BLaER1 (cell line): ENCODE data around the gene MAGEA9B.
"Not testable (repeated sequence)": the region's sequence is repeated elsewhere in the genome, so short reads cannot be mapped to it uniquely, and the experiment has no call there.

Source experiments
- H3K27ac ChIP-seq: shearing (Covaris generic); formaldehyde crosslinking; 2 replicates; pipeline ENCODE4 v1.8.1; 2022
- H3K27me3 ChIP-seq: shearing (Covaris generic); formaldehyde crosslinking; 2 replicates; pipeline ENCODE4 v1.8.1; 2022
- H3K36me3 ChIP-seq: shearing (Covaris generic); formaldehyde crosslinking; 2 replicates; pipeline ENCODE4 v1.8.1; 2022
- H3K4me1 ChIP-seq: shearing (Covaris generic); formaldehyde crosslinking; 2 replicates; pipeline ENCODE4 v1.8.1; 2022
- H3K4me2 ChIP-seq: shearing (Covaris generic); formaldehyde crosslinking; 2 replicates; pipeline ENCODE4 v1.8.1; 2022
- H3K4me3 ChIP-seq: shearing (Covaris generic); formaldehyde crosslinking; 2 replicates; pipeline ENCODE4 v1.8.1; 2022
- H3K9ac ChIP-seq: shearing (Covaris generic); formaldehyde crosslinking; 2 replicates; pipeline ENCODE4 v1.8.1; 2022
- H3K9me3 ChIP-seq: shearing (Covaris generic); formaldehyde crosslinking; 2 replicates; pipeline ENCODE4 v1.8.1; 2022
- H4K20me1 ChIP-seq: shearing (Covaris generic); formaldehyde crosslinking; 2 replicates; pipeline ENCODE4 v1.8.1; 2022
- Cebpa-rat ChIP-seq: shearing (Covaris generic); IDR thresholded peaks from 2 replicates; pipeline ENCODE4 v1.8.1; 2022

MAGEA9B gene, protein sequence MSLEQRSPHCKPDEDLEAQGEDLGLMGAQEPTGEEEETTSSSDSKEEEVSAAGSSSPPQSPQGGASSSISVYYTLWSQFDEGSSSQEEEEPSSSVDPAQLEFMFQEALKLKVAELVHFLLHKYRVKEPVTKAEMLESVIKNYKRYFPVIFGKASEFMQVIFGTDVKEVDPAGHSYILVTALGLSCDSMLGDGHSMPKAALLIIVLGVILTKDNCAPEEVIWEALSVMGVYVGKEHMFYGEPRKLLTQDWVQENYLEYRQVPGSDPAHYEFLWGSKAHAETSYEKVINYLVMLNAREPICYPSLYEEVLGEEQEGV

DNA sequence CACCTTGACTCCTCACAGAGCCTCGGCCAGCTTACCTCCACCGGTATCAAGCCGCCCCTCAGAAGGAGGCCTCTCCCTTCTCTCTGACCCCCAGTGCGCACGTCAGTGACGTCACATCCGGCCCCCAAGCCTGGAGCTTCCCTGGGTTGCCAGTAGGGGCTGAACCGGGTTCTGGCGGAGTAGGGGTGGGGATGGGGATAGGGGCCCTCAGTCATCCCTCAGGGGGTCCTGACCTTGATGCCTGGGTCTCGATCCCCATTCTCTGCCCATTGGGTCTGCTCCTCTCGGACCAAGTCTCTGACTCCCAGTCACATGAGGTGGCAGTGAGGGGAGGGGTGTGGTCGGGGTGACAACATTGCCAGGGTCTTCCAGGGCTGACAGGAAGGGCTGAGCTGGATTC, at the start of gene MAGEA9B:
MAGEA9B (minus strand) TSS at position 101 of the 400 bp plus-strand sequence. CDS start 4,280 bp downstream, outside the sequence.
- H3K27me3 ChIP-seq, H3K27ac ChIP-seq, H4K20me1 ChIP-seq, H3K4me2 ChIP-seq, H3K9me3 ChIP-seq, H3K36me3 ChIP-seq, H3K4me1 ChIP-seq, H3K4me3 ChIP-seq, H3K9ac ChIP-seq: not testable (repeated sequence)

GRCh38 chrX:149633511-149633910, 46.3 kb upstream of the MAGEA9B start:
- H3K36me3 ChIP-seq = no peaks in the 10 kb centered on the region
- H3K9ac ChIP-seq = no peak overlapping the region
- no peak overlapping the region for H3K4me2 ChIP-seq
- H3K27me3 ChIP-seq = no peaks in the 10 kb centered on the region
- no peak overlapping the region for H3K4me3 ChIP-seq
- TF ChIP-seq Cebpa-rat = no peak
- peaks cover 19% of the 10 kb centered on the region for H3K9me3 ChIP-seq
- peaks cover 22% of the 10 kb centered on the region; the same call in 1 of the 2 replicates for H4K20me1 ChIP-seq
- H3K4me1 ChIP-seq = peaks cover 10% of the 10 kb centered on the region
- no peak overlapping the region for H3K27ac ChIP-seq

GRCh38 chrX:149631234-149632165, 44.2 kb upstream of the MAGEA9B start, which contains the start of gene TMEM185A:
TSS of gene TMEM185A (minus strand) at chrX:149631792. CDS start at chrX:149631580, 212 bp downstream.
- Histone ChIP-seq H3K27ac (peak within 1 kb of the TSS; percentile 68), H3K27me3 (no peaks in the 10 kb centered on the region)
- TF ChIP-seq Cebpa-rat = no peak

DNA sequence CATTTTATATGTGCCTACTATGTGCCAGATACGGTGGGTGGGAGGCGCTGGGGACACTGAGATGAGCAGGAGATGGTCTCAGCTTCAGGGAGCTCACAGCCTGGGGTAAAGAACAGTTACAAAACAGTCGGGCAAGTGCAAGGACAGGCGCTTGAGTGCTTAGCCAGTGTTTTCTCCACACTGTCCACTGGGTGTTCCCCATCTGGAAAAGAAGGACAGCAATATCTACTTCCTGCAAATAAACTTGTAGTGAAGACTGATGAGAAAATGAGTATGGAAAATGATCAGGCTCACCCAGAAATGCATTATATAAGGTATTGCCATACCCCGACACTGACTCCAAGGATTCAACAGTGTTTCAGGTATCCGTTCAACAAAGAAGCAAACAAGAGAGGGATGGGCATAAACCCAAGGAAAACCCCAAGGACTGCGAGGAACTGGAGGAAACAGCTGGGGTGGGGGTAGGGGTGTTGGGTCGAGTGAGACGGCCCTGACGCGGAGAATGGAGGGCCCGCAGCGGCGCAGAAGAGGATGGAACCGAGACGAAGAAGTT, 43.5 kb upstream of the MAGEA9B start:
- Histone ChIP-seq H4K20me1 (peaks cover 48% of the 10 kb centered on the region; the same call in 1 of the 2 replicates), H3K9ac (peak overlapping the region; percentile 81), H3K4me3 (peak overlapping the region; percentile 81), H3K27ac (peak overlapping the region; percentile 68), H3K4me1 (peaks cover 10% of the 10 kb centered on the region), H3K27me3 (no peaks in the 10 kb centered on the region), H3K4me2 (peak overlapping the region; percentile 69), H3K9me3 (0 out of 2 replicates have a peak, but pooled peaks cover 4% of the 10 kb centered on the region), H3K36me3 (no peaks in the 10 kb centered on the region)
- no peak for TF ChIP-seq Cebpa-rat

More at GRCh38 chrX:149631234-149632165, 44.2 kb upstream of the MAGEA9B start, which contains the start of gene TMEM185A:
- Histone ChIP-seq H3K4me1 (peaks cover 10% of the 10 kb centered on the region), H3K4me3 (peak within 1 kb of the TSS; percentile 81), H3K36me3 (no peaks in the 10 kb centered on the region), H3K9ac (peak within 1 kb of the TSS; percentile 81), H3K9me3 (0 out of 2 replicates have a peak, but pooled peaks cover 4% of the 10 kb centered on the region), H4K20me1 (peaks cover 41% of the 10 kb centered on the region; the same call in 1 of the 2 replicates), H3K4me2 (peak within 1 kb of the TSS; percentile 69)

GRCh38 chrX:149629730-149630387, 42.6 kb upstream of the MAGEA9B start:
- Histone ChIP-seq H3K4me3 (peak overlapping the region; percentile 81), H3K27ac (no peak overlapping the region), H3K36me3 (no peaks in the 10 kb centered on the region), H3K27me3 (no peaks in the 10 kb centered on the region), H3K4me2 (peak overlapping the region; percentile 69), H3K9ac (no peak overlapping the region), H3K9me3 (0 out of 2 replicates have a peak, but pooled peaks cover 4% of the 10 kb centered on the region), H3K4me1 (peaks cover 10% of the 10 kb centered on the region), H4K20me1 (peaks cover 57% of the 10 kb centered on the region)
- no peak for TF ChIP-seq Cebpa-rat

DNA sequence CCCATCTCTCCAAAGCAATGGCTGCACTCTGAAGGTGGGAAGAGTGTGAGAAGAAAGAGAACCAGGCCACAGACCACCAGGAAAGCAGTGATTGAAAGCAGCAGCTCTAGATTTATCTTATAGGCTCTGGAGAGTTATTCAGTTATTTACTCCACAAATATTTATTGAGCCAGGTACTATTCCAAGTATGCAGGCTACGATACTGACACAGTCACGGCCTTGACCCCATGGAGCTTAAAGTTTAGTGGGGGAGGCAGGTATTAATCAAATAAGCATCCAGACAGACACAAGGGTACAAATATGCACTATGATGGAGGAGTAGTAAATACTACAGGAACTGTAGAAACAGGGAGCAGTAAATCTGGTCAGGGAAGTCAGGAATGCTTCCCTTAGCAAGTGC, 41.5 kb upstream of the MAGEA9B start:
- Histone ChIP-seq H3K4me2 (no peak overlapping the region), H3K27me3 (no peaks in the 10 kb centered on the region), H3K4me1 (peaks cover 10% of the 10 kb centered on the region), H3K27ac (no peak overlapping the region), H3K9ac (no peak overlapping the region), H3K9me3 (0 out of 2 replicates have a peak, but pooled peaks cover 4% of the 10 kb centered on the region), H4K20me1 (peaks cover 67% of the 10 kb centered on the region), H3K4me3 (no peak overlapping the region), H3K36me3 (no peaks in the 10 kb centered on the region)
- no peak for TF ChIP-seq Cebpa-rat

DNA sequence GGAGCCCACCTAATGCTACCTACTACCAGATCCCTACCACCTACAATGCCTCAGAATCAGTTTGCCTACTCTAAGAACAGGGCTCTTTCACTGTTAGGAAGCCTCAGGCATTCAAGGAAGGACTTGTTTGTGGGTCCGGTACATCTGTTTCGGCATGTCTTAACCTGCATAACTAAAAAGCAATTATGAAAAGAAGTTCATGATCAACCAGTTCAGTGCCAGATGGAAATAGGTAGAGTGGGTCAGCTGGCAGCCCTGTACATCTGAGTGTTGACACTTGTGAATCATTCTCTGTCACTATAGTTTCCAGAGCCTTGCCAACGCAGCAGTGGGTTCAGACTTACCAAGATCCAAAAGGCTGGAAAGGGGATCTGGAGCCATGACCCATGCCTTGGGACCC, 41.0 kb upstream of the MAGEA9B start:
- H3K9me3 ChIP-seq = 0 out of 2 replicates have a peak, but pooled peaks cover 4% of the 10 kb centered on the region
- H3K27ac ChIP-seq = no peak overlapping the region
- H3K36me3 ChIP-seq = no peaks in the 10 kb centered on the region
- H3K4me3 ChIP-seq = no peak overlapping the region
- H3K4me2 ChIP-seq = no peak overlapping the region
- H3K9ac ChIP-seq = no peak overlapping the region
- peaks cover 71% of the 10 kb centered on the region for H4K20me1 ChIP-seq
- TF ChIP-seq Cebpa-rat = no peak
- no peaks in the 10 kb centered on the region for H3K27me3 ChIP-seq
- H3K4me1 ChIP-seq = peaks cover 10% of the 10 kb centered on the region

GRCh38 chrX:149626829-149627228, 39.6 kb upstream of the MAGEA9B start:
- H3K27me3 ChIP-seq, H3K9ac ChIP-seq, H3K4me2 ChIP-seq, H3K27ac ChIP-seq, H3K4me3 ChIP-seq, H3K9me3 ChIP-seq, H3K36me3 ChIP-seq: not testable (repeated sequence)
- peaks cover 78% of the 10 kb centered on the region for H4K20me1 ChIP-seq
- peaks cover 10% of the 10 kb centered on the region for H3K4me1 ChIP-seq

DNA sequence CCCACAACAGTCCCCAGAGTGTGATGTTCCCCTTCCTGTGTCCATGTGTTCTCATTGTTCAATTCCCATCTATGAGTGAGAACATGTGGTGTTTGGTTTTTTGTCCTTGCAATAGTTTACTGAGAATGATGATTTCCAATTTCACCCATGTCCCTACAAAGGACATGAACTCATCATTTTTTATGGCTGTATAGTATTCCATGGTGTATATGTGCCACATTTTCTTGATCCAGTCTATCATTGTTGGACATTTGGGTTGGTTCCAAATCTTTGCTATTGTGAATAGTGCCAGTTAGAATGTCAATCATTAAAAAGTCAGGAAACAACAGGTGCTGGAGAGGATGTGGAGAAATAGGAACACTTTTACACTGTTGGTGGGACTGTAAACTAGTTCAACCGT, 32.4 kb upstream of the MAGEA9B start:
- H3K9ac ChIP-seq, H3K9me3 ChIP-seq, H3K27ac ChIP-seq, H3K4me2 ChIP-seq, H3K4me1 ChIP-seq, H3K4me3 ChIP-seq, H3K27me3 ChIP-seq, H3K36me3 ChIP-seq: not testable (repeated sequence)
- peaks cover 31% of the 10 kb centered on the region for H4K20me1 ChIP-seq
